Measurements from ENCODE around the gene NKRF. TPM values are rescaled to one million over a fixed set of nuclear protein-coding genes. Genes with fewer than 3 reads are reported as not detected.
A peak's percentile ranks its signal among the peaks of the same experiment; 100 is the strongest.

Gene NKRF
- total and polyA plus RNA-seq, 9 of the 15 experiments (the other 6 are each of a cell fraction or from before 2014, with no cell fraction given), result 8.9 to 31.9 (median 19.0) TPM

DNA sequence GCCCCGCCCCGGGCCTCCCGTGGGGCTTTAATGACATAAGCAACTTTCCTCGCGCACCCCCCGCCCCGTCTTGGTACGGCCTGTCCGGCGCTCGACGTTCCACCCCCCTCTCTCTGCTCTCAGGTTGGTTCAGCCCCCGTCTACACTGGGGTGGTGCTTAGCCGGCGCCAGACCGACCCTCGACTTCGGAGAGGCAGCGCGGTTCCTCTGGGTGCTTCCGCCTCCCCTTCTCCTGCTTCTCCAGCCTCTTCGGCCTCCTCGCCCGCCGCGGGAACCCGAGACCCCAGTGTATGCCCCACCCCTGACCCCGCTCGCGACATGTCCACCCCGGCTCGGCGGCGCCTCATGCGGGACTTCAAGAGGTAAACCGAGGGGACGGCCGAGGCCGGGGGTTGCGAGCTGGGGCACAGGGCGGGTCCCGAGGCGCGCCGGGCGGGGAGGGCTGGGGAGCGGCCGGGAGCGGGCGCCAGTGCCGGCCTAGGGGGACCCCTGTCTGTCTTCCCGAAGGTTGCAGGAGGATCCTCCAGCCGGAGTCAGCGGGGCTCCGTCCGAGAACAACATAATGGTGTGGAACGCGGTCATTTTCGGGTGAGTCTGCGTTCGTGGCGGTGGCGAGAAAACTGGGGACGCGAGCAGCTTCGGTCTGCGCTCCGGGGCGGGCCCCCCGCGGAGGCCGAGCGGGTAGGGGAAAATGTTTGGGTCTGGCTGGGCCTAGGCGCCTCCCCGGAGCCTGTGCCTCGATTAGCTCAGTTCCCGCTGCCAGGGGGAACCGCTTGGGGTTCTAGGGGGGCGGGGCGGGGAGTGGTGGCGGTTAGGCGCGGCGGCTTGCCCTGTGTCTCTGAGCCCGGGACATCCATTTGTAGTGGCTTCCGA lies 31.6 kb downstream of the NKRF start, which contains the start of gene UBE2A (continued):
- TF ChIP-seq CTCF (IDR thresholded peaks at IDR 0.05 in 2 of 3, conservative IDR thresholded peaks at IDR 0.05 in 1 of 3; ENCODE audit: insufficient read depth in 2 of 3, low read depth in 1 of 3, low read length in 3 of 3) (peak; percentile 49 to 65 (median 56); a peak in 5 of 6 replicates), PTBP1 (IDR thresholded peaks at IDR 0.05; ENCODE audit: low read depth, low read length) (no peak), HDAC6 (IDR thresholded peaks at IDR 0.05; ENCODE audit: low read depth, low read length) (no peak), OTX1 (CRISPR knock-in tag; IDR thresholded peaks at IDR 0.05) (0 out of 2 replicates have a peak, but pooled peaks have one; percentile 12), PTTG1 (tag; IDR thresholded peaks at IDR 0.05; ENCODE audit: low read depth) (no peak), GATA2 (CRISPR knock-in tag; IDR thresholded peaks at IDR 0.05) (no peak), ZKSCAN3 (CRISPR knock-in tag; IDR thresholded peaks at IDR 0.05) (no peak), ZNF316 (IDR thresholded peaks at IDR 0.05) (peak; percentile 84), HDAC3 (IDR thresholded peaks at IDR 0.05; ENCODE audit: borderline replicate concordance, partially characterized antibody) (no peak), STAT5A (IDR thresholded peaks at IDR 0.05; ENCODE audit: borderline replicate concordance, low read length) (no peak), SAP30 (IDR thresholded peaks at IDR 0.05; ENCODE audit: borderline replicate concordance, insufficient read depth, low read depth, low read length, poor library complexity, severe bottlenecking) (peak; percentile 24), HOXB6 (CRISPR knock-in tag; IDR thresholded peaks at IDR 0.05; ENCODE audit: borderline replicate concordance) (no peak), PREB (CRISPR knock-in tag; IDR thresholded peaks at IDR 0.05) (0 out of 2 replicates have a peak, but pooled peaks have one; percentile 12), POLR2B (IDR thresholded peaks at IDR 0.05; ENCODE audit: low read depth, partially characterized antibody) (peak; percentile 89)
- TF ChIP-seq, protein P1, sequence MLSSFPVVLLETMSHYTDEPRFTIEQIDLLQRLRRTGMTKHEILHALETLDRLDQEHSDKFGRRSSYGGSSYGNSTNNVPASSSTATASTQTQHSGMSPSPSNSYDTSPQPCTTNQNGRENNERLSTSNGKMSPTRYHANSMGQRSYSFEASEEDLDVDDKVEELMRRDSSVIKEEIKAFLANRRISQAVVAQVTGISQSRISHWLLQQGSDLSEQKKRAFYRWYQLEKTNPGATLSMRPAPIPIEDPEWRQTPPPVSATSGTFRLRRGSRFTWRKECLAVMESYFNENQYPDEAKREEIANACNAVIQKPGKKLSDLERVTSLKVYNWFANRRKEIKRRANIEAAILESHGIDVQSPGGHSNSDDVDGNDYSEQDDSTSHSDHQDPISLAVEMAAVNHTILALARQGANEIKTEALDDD (IDR thresholded peaks at IDR 0.05), result no peak
- TF ChIP-seq, protein P2, sequence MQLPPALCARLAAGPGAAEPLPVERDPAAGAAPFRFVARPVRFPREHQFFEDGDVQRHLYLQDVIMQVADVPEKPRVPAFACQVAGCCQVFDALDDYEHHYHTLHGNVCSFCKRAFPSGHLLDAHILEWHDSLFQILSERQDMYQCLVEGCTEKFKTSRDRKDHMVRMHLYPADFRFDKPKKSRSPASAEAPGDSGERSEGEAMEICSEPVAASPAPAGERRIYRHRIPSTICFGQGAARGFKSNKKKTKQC (CRISPR knock-in tag; IDR thresholded peaks at IDR 0.05), result peak; percentile 31; the same call in 1 of the 2 replicates
- TF ChIP-seq, protein P3, sequence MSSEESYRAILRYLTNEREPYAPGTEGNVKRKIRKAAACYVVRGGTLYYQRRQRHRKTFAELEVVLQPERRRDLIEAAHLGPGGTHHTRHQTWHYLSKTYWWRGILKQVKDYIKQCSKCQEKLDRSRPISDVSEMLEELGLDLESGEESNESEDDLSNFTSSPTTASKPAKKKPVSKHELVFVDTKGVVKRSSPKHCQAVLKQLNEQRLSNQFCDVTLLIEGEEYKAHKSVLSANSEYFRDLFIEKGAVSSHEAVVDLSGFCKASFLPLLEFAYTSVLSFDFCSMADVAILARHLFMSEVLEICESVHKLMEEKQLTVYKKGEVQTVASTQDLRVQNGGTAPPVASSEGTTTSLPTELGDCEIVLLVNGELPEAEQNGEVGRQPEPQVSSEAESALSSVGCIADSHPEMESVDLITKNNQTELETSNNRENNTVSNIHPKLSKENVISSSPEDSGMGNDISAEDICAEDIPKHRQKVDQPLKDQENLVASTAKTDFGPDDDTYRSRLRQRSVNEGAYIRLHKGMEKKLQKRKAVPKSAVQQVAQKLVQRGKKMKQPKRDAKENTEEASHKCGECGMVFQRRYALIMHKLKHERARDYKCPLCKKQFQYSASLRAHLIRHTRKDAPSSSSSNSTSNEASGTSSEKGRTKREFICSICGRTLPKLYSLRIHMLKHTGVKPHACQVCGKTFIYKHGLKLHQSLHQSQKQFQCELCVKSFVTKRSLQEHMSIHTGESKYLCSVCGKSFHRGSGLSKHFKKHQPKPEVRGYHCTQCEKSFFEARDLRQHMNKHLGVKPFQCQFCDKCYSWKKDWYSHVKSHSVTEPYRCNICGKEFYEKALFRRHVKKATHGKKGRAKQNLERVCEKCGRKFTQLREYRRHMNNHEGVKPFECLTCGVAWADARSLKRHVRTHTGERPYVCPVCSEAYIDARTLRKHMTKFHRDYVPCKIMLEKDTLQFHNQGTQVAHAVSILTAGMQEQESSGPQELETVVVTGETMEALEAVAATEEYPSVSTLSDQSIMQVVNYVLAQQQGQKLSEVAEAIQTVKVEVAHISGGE (CRISPR knock-in tag; IDR thresholded peaks at IDR 0.05), result peak in 1 of 3 experiments; percentile 28; a peak in 1 of 6 replicates
